ENCODE measurements around the gene MEA1. TPM values are rescaled to one million over a fixed set of nuclear protein-coding genes. Genes with fewer than 3 reads are reported as not detected.

MEA1 gene
- total and polyA plus RNA-seq, 2 experiments from 2014 or later, result 70.5 to 205 TPM

GRCh38 chr6:43058531-43058930 is 44.8 kb upstream of the MEA1 start:
- peaks cover 16% of the 10 kb centered on the region for H3F3A ChIP-seq (replicated peaks; ENCODE audit: low read depth)
- peak overlapping the region; percentile 100 for H3K4me3 ChIP-seq
- Mint-ChIP-seq H3K4me3 (peak overlapping the region; percentile 97), H3K9me3 (no peaks in the 10 kb centered on the region; the same call in 1 of the 3 replicates), H3K27ac (peak overlapping the region; percentile 97), H3K4me1 (peaks cover 36% of the 10 kb centered on the region), H3K27me3 (ENCODE audit: insufficient read depth, low read depth, poor library complexity) (peaks cover 14% of the 10 kb centered on the region), H3K36me3 (ENCODE audit: low read depth) (peaks cover 21% of the 10 kb centered on the region)
- H3K4me2 ChIP-seq, result peak overlapping the region; percentile 100
- H2AFZ ChIP-seq, result peak overlapping the region; percentile 67; the same call in 1 of the 2 replicates
- H3K79me2 ChIP-seq (replicated peaks; ENCODE audit: insufficient read depth), result peaks cover 28% of the 10 kb centered on the region
- H3K27me3 ChIP-seq (ENCODE audit: insufficient read depth), result no peaks in the 10 kb centered on the region
- H3K9me2 ChIP-seq (ENCODE audit: insufficient read depth), result no peaks in the 10 kb centered on the region
- peak overlapping the region; percentile 94; the same call in 1 of the 2 replicates for H3K27ac ChIP-seq (ENCODE audit: low read depth)
- H4K20me1 ChIP-seq (replicated peaks; ENCODE audit: insufficient read depth), result no peaks in the 10 kb centered on the region
- DNase-seq (ENCODE audit: low spot score) (no peak), ATAC-seq (no peak)
- peaks cover 5% of the 10 kb centered on the region; the same call in 1 of the 2 replicates for H3K36me3 ChIP-seq (ENCODE audit: insufficient read depth)
- peaks cover 9% of the 10 kb centered on the region for H3K4me1 ChIP-seq (ENCODE audit: insufficient read depth)
- no peak for TF ChIP-seq REST (IDR thresholded peaks at IDR 0.05; ENCODE audit: unreplicated experiment)
- TF ChIP-seq EZH2phosphoT487 (IDR thresholded peaks at IDR 0.05; ENCODE audit: unreplicated experiment), result no peak
- no peak for TF ChIP-seq JUNB (IDR thresholded peaks at IDR 0.05; ENCODE audit: unreplicated experiment)
- no peak for TF ChIP-seq ZNF114 (CRISPR knock-in tag; IDR thresholded peaks at IDR 0.05)
- no peak for TF ChIP-seq STAT1 (IDR thresholded peaks at IDR 0.05; ENCODE audit: unreplicated experiment)

DNA sequence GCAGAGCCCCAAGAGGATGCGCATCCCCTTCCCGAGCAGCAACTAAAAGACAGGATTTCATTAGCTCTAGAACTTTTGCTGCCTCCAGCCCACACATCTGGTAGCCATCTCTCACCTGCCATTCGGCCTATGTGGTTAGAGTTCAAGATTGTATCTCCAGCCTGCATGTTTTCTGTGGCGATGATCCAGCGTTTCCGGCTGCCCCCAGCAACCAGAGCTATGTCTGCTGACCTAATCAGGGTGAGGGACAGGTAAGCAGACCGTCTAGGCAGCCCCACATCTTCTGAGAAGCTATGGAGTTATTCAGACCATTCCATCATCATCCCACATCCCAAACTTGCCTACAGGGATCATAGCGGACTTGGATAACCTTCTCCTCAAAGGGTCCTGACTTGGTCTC is 42.2 kb upstream of the MEA1 start:
- DNase-seq (ENCODE audit: low spot score) (no peak), ATAC-seq (no peak)
- H3K4me3 Mint-ChIP-seq, result peak overlapping the region; percentile 31; the same call in 1 of the 3 replicates
- Histone ChIP-seq H3K27ac (ENCODE audit: low read depth) (peak overlapping the region; percentile 42; the same call in 1 of the 2 replicates), H3K4me3 (no peak overlapping the region), H3F3A (replicated peaks; ENCODE audit: low read depth) (peaks cover 22% of the 10 kb centered on the region), H2AFZ (no peak overlapping the region), H3K4me2 (no peak overlapping the region), H3K79me2 (replicated peaks; ENCODE audit: insufficient read depth) (peaks cover 28% of the 10 kb centered on the region), H3K4me1 (ENCODE audit: insufficient read depth) (peaks cover 17% of the 10 kb centered on the region), H3K27me3 (ENCODE audit: insufficient read depth) (no peaks in the 10 kb centered on the region), H3K36me3 (ENCODE audit: insufficient read depth) (peaks cover 5% of the 10 kb centered on the region; the same call in 1 of the 2 replicates), H4K20me1 (replicated peaks; ENCODE audit: insufficient read depth) (no peaks in the 10 kb centered on the region), H3K9me2 (ENCODE audit: insufficient read depth) (no peaks in the 10 kb centered on the region)
- peaks cover 18% of the 10 kb centered on the region for H3K27me3 Mint-ChIP-seq (ENCODE audit: insufficient read depth, low read depth, poor library complexity)
- peaks cover 24% of the 10 kb centered on the region for H3K36me3 Mint-ChIP-seq (ENCODE audit: low read depth)
- no peaks in the 10 kb centered on the region; the same call in 1 of the 3 replicates for H3K9me3 Mint-ChIP-seq
- peak overlapping the region; percentile 72; the same call in 1 of the 2 replicates for H3K27ac Mint-ChIP-seq
- H3K4me1 Mint-ChIP-seq, result peaks cover 50% of the 10 kb centered on the region
- TF ChIP-seq CREB1 (CRISPR knock-in tag; IDR thresholded peaks at IDR 0.05; ENCODE audit: low read depth) (no peak), NANOG (IDR thresholded peaks at IDR 0.05; ENCODE audit: borderline replicate concordance) (no peak), ZNF462 (CRISPR knock-in tag; IDR thresholded peaks at IDR 0.05) (no peak), EZH2 (IDR thresholded peaks at IDR 0.05; ENCODE audit: low read depth, unreplicated experiment) (no peak), ZNF331 (CRISPR knock-in tag; IDR thresholded peaks at IDR 0.05; ENCODE audit: low read depth) (no peak), POLR2AphosphoS5 (IDR thresholded peaks at IDR 0.05; ENCODE audit: low read depth) (no peak), EZH2phosphoT487 (IDR thresholded peaks at IDR 0.05; ENCODE audit: unreplicated experiment) (no peak), JUNB (IDR thresholded peaks at IDR 0.05; ENCODE audit: unreplicated experiment) (no peak), ETS1 (IDR thresholded peaks at IDR 0.05) (no peak)
